ENCODE measurements around the gene SLC2A6. TPM values are rescaled to one million over a fixed set of nuclear protein-coding genes. Genes with fewer than 3 reads are reported as not detected.

SLC2A6 gene
- total and polyA plus RNA-seq, 8 donors, result 1.9 to 22.4 (median 2.9) TPM

DNA sequence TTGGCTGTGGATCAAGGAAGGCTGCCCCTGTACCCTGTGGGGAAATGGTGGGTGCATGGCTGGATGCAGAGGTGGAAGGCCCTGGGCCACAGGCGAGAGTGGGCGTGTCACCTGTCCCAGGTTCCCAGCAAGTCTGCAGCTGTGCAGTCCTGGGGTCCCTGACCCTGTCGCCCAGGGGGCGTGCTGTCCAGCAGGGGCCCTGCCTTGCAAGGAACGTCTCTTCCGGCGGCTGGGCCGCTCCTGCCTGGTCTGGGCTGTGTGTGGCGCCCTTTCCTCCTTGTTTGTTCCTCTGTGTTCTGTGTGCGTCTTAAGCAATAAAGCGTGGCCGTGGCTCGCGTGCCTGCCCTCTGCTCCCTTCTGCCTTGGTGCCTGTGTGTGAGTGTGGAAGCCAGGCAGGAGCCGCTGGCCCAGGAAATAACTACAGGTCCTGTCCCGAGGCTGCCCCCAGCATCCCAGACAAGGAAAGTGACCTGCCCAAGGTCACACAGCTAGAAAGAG is 8.4 kb downstream of the SLC2A6 start:
- Histone ChIP-seq H3K36me3 (peaks cover 0 to 54% of the 10 kb centered on the region in 2 donors), H3K4me3 (no peak overlapping the region), H3K4me1 (peaks cover 0 to 35% of the 10 kb centered on the region in 2 donors), H3K9me3 (no peaks in the 10 kb centered on the region), H3K27ac (peak overlapping the region in 1 of 2 donors; percentile 37), H3K27me3 (no peaks in the 10 kb centered on the region)
- TF ChIP-seq, protein P1, sequence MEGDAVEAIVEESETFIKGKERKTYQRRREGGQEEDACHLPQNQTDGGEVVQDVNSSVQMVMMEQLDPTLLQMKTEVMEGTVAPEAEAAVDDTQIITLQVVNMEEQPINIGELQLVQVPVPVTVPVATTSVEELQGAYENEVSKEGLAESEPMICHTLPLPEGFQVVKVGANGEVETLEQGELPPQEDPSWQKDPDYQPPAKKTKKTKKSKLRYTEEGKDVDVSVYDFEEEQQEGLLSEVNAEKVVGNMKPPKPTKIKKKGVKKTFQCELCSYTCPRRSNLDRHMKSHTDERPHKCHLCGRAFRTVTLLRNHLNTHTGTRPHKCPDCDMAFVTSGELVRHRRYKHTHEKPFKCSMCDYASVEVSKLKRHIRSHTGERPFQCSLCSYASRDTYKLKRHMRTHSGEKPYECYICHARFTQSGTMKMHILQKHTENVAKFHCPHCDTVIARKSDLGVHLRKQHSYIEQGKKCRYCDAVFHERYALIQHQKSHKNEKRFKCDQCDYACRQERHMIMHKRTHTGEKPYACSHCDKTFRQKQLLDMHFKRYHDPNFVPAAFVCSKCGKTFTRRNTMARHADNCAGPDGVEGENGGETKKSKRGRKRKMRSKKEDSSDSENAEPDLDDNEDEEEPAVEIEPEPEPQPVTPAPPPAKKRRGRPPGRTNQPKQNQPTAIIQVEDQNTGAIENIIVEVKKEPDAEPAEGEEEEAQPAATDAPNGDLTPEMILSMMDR (IDR thresholded peaks at IDR 0.05), result no peak
- ATAC-seq (peak; percentile 15), DNase-seq (peak in 1 of 4 donors; percentile 79)
- intact Hi-C loops (cut with DNase I), result no loop called here

DNA sequence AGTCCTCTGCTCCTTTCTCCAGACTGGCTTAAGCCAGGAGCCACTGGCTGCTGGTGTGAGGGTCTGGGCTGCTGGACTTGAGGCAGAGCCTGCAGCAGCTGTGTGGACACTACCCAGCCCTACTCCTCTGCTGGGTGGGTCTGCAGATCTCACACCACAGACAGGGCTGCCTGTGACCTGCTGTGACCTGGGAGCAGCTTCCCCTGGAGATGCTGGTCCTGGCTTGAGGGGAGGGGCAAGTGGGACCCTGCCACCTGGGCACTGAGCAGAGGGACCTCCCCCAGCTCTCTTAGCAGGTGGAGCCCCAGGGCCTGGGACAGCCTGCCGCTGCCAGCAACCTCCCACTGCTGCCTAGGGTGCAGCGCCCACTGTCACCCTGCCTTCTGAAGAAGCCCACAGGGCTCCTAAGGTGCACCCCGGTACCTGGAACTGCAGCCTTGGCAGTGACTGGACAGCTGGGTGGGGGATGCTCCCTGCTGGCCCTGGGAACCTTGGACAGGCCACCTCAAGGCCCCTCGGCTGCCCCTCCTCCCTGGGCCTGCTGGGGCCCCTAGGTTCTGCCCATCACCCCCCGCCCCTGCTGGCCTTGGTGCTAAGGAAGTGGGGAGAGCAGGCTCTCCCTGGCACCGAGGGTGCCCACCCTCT is 10.0 kb downstream of the SLC2A6 start:
- Histone ChIP-seq H3K36me3 (peaks cover 0 to 42% of the 10 kb centered on the region in 2 donors), H3K4me1 (peaks cover 0 to 25% of the 10 kb centered on the region in 2 donors), H3K4me3 (no peak overlapping the region), H3K27ac (no peak overlapping the region), H3K27me3 (no peaks in the 10 kb centered on the region), H3K9me3 (no peaks in the 10 kb centered on the region)
- TF ChIP-seq, protein P1 (IDR thresholded peaks at IDR 0.05), result no peak
- intact Hi-C loops (cut with DNase I), result no loop called here
- no peak for DNase-seq
- no peak for ATAC-seq

DNA sequence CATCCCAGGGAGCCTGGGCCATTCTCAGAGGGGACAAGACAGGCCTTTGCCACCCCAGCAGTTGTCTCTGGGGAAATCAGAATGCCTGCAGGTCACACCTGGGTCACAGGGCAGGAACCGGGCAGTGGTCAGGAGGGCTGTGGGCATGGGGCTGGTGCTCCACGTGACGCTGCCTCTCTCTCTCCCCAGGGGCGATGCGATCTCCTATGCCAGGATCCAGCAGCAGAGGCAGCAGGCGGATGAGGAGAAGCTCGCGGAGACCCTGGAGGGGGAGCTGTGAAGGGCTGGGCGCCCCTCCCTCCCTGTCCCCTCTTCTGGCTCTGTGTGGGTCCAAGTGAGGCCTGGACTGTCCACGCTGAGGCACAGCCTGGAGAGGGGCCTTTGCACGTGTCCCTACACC is 10.5 kb downstream of the SLC2A6 start:
- Histone ChIP-seq H3K27ac (no peak overlapping the region), H3K4me3 (no peak overlapping the region), H3K27me3 (no peaks in the 10 kb centered on the region), H3K9me3 (no peaks in the 10 kb centered on the region), H3K4me1 (peaks cover 0 to 22% of the 10 kb centered on the region in 2 donors), H3K36me3 (peaks cover 0 to 37% of the 10 kb centered on the region in 2 donors)
- ATAC-seq (no peak), DNase-seq (no peak)
- TF ChIP-seq, protein P1 (IDR thresholded peaks at IDR 0.05), result no peak
- intact Hi-C loops (cut with DNase I), result no loop called here

DNA sequence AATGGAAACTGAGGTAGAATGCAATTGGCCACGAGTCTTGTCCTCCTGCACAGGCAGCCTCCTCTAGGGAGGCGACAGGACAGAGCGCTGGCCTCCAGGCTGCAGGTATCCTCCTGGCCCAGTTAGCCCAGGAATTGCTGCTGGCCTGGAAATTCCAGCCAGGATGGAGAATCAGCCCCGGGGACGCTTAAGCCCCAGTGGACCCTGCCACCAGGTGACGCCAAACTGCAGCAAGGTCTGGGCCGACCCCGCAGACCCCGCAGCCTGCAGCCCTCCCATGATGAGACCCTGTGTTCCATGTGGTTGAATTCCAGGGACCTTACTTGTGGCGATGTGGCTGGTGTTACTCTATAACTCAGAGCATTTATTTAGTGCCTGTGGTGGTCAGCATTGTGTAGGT is 11.8 kb downstream of the SLC2A6 start:
- Histone ChIP-seq H3K9me3 (no peaks in the 10 kb centered on the region), H3K4me1 (peaks cover 0 to 17% of the 10 kb centered on the region in 2 donors), H3K4me3 (no peak overlapping the region), H3K27ac (no peak overlapping the region), H3K36me3 (peaks cover 0 to 24% of the 10 kb centered on the region in 2 donors), H3K27me3 (no peaks in the 10 kb centered on the region)
- DNase-seq (no peak), ATAC-seq (no peak)
- TF ChIP-seq, protein P1 (IDR thresholded peaks at IDR 0.05), result no peak
- intact Hi-C loops (cut with DNase I), result no loop called here

DNA sequence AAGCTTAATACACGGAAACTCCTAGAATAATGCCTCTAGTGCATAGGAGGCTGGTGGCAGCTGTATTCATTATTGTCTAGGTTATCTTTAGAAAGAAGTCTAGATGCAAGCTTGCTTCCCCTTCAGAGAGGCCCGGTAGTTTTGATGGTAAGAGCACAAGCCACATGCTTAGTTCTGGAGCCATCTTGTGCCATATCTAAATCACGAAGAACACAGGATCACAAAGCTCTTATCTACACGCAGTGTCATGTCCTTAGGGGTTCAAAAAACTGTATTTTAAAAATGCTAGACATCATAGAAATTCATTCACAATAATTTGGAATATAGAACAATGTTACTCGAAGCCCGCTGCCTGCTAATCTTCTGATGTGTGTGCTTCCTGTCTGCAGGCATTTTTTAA is 12.9 kb downstream of the SLC2A6 start:
- no peak overlapping the region for H3K4me3 ChIP-seq
- no peak overlapping the region for H3K27ac ChIP-seq
- peaks cover 0 to 14% of the 10 kb centered on the region in 2 donors for H3K36me3 ChIP-seq
- TF ChIP-seq, protein P1 (IDR thresholded peaks at IDR 0.05), result no peak
- no peak for ATAC-seq
- intact Hi-C loops (cut with DNase I), result no loop called here
- no peak for DNase-seq
- no peaks in the 10 kb centered on the region for H3K9me3 ChIP-seq
- H3K27me3 ChIP-seq, result no peaks in the 10 kb centered on the region
- peaks cover 3 to 12% of the 10 kb centered on the region in 2 donors for H3K4me1 ChIP-seq
